Gastrocnemius medialis (tissue), 4 donors: Measurements from ENCODE around the gene SALL4.

Source experiments
- POLR2A ChIP-seq, 2 donors: fragments of 450-650 bp; IDR thresholded peaks; one replicate each; pipeline ENCODE4 v1.6.1; 2017; ENCODE audit warnings: antibody characterized with exemption in 2 of 2, mild to moderate bottlenecking in 2 of 2, moderate library complexity in 2 of 2
- TF ChIP-seq, protein P1 (sequence below), 5 experiments: fragments of 450-650 bp in 3 of 5; fragments of 200-600 bp in 2 of 5; sonication (generic) in 2 of 5; IDR thresholded peaks in 4 of 5; conservative IDR thresholded peaks in 1 of 5; 1 replicate in 4 of 5; 2 replicates in 1 of 5; pipeline ENCODE4 v1.5.1; 2016 to 2019; ENCODE audit warnings: antibody characterized with exemption in 5 of 5, mild to moderate bottlenecking in 3 of 5, moderate library complexity in 3 of 5

DNA sequence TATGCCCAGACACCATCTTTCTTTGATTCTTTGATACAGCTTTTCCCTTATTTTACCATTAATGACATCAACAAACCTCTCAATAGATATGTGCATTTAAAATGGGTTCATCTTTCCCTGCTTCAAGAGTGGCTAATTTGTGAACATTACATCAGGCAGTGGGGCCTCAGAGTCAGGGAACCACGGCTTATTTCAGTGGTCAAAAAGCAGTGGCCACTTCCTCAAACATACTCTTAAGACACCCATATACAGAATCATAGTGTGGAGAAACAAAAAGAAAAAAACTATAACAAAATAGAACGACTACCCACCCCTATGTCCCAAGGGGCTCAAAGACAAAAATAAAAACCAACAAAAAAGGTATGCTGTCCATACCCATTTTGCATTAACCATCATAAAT lies 12.9 kb downstream of the SALL4 start:
- TF ChIP-seq, protein P1, sequence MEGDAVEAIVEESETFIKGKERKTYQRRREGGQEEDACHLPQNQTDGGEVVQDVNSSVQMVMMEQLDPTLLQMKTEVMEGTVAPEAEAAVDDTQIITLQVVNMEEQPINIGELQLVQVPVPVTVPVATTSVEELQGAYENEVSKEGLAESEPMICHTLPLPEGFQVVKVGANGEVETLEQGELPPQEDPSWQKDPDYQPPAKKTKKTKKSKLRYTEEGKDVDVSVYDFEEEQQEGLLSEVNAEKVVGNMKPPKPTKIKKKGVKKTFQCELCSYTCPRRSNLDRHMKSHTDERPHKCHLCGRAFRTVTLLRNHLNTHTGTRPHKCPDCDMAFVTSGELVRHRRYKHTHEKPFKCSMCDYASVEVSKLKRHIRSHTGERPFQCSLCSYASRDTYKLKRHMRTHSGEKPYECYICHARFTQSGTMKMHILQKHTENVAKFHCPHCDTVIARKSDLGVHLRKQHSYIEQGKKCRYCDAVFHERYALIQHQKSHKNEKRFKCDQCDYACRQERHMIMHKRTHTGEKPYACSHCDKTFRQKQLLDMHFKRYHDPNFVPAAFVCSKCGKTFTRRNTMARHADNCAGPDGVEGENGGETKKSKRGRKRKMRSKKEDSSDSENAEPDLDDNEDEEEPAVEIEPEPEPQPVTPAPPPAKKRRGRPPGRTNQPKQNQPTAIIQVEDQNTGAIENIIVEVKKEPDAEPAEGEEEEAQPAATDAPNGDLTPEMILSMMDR (IDR thresholded peaks at IDR 0.05 in 4 of 5, conservative IDR thresholded peaks at IDR 0.05 in 1 of 5), result no peak
- TF ChIP-seq POLR2A (IDR thresholded peaks at IDR 0.05), result no peak
